SK-N-SH (cell line): ENCODE data around the gene WNT5A. TPM values are rescaled to one million over a fixed set of nuclear protein-coding genes. Genes with fewer than 3 reads are reported as not detected.

ENCODE experiments used
- CTCF ChIA-PET: fragments of 300-600, 350-600 bp; formaldehyde crosslinking; extraction: SDS; loops from one replicate; lab custom pipeline; 2021; lab: Yijun Ruan, JAX
- POLR2A ChIA-PET: fragments of 350-600 bp; sonication (Branson Sonifier 250); formaldehyde crosslinking; extraction: SDS; loops from one replicate; lab custom pipeline; 2020; ENCODE audit warnings: antibody characterized with exemption, inconsistent platforms; lab: Yijun Ruan, JAX
- DNase-seq: peaks from one replicate; pipeline ENCODE4 v3.0.0; 2012
- H2AFZ ChIP-seq: fragments of 200-600 bp; sonication (generic); 2 replicates; pipeline ENCODE4 v1.8.1; 2016; ENCODE audit warnings: antibody characterized with exemption, mild to moderate bottlenecking, low read depth
- H3F3A ChIP-seq: fragments of 200-600 bp; sonication (generic); replicated peaks from 2 replicates; pipeline ENCODE3; 2016; ENCODE audit warnings: antibody characterized with exemption, mild to moderate bottlenecking; ENCODE audit not compliant: insufficient read depth
- H3K27ac ChIP-seq, 2 experiments: fragments of 200-500 bp in 1 of 2; fragments of 200-600 bp in 1 of 2; sonication (Bioruptor generic) in 1 of 2; sonication (generic), shearing (Covaris generic) in 1 of 2; 2 replicates each; pipeline versions ENCODE4 v1.5.1 to v1.6.1; 2014 to 2016; ENCODE audit warnings: low read depth in 2 of 2, inconsistent platforms in 1 of 2, low read length in 1 of 2, mild to moderate bottlenecking in 1 of 2, mixed read lengths in 1 of 2
- H3K27me3 ChIP-seq: fragments of 200-600 bp; sonication (generic), shearing (Covaris generic); 2 replicates; pipeline ENCODE4 v1.6.1; 2016; ENCODE audit warnings: mixed run types; ENCODE audit not compliant: insufficient read depth
- H3K36me3 ChIP-seq, 2 experiments: fragments of 200-500 bp in 1 of 2; fragments of 200-600 bp in 1 of 2; sonication (Bioruptor generic) in 1 of 2; sonication (generic) in 1 of 2; replicated peaks in 1 of 2; 2 replicates each; pipeline versions ENCODE3 to v1.5.1; 2014 to 2016; ENCODE audit warnings: low read length in 1 of 2, mild to moderate bottlenecking in 1 of 2; ENCODE audit not compliant: insufficient read depth in 2 of 2, control insufficient read depth in 1 of 2
- H3K4me1 ChIP-seq, 2 experiments: fragments of 200-500 bp in 1 of 2; fragments of 200-600 bp in 1 of 2; sonication (Bioruptor generic) in 1 of 2; sonication (generic), shearing (Covaris generic) in 1 of 2; 2 replicates each; pipeline versions ENCODE4 v1.5.1 to v1.6.1; 2014 to 2016; ENCODE audit warnings: low read depth in 1 of 2, low read length in 1 of 2, mixed run types in 1 of 2; ENCODE audit not compliant: insufficient read depth in 2 of 2, control insufficient read depth in 1 of 2
- H3K4me2 ChIP-seq: fragments of 200-600 bp; sonication (generic), shearing (Covaris generic); 2 replicates; pipeline ENCODE4 v1.6.1; 2017; ENCODE audit warnings: mixed run types
- H3K4me3 ChIP-seq, 2 experiments: fragments of 200-500 bp in 1 of 2; fragments of 200-600 bp in 1 of 2; sonication (Bioruptor generic) in 1 of 2; sonication (generic), shearing (Covaris generic) in 1 of 2; 2 replicates each; pipeline versions ENCODE4 v1.5.1 to v1.8.1; 2014 to 2016; ENCODE audit warnings: low read depth in 2 of 2, inconsistent platforms in 1 of 2, low read length in 1 of 2, mild to moderate bottlenecking in 1 of 2, mixed read lengths in 1 of 2, moderate library complexity in 1 of 2
- H3K79me2 ChIP-seq: fragments of 200-600 bp; sonication (generic); 2 replicates; pipeline ENCODE4 v1.8.1; 2017; ENCODE audit warnings: mild to moderate bottlenecking; ENCODE audit not compliant: insufficient read depth
- H3K9ac ChIP-seq: fragments of 200-600 bp; sonication (generic); 2 replicates; pipeline ENCODE4 v1.6.1; 2017; ENCODE audit warnings: mixed run types
- H3K9me2 ChIP-seq: fragments of 200-600 bp; sonication (generic); 2 replicates; pipeline ENCODE4 v1.6.1; 2017; ENCODE audit warnings: mixed run types
- H3K9me3 ChIP-seq: fragments of 200-600 bp; sonication (generic); 2 replicates; pipeline ENCODE4 v1.6.1; 2017; ENCODE audit warnings: mixed run types, mild to moderate bottlenecking, moderate library complexity
- H4K20me1 ChIP-seq: fragments of 200-600 bp; sonication (generic); 2 replicates; pipeline ENCODE4 v1.6.1; 2017; ENCODE audit warnings: mild to moderate bottlenecking, mixed run types; ENCODE audit not compliant: insufficient read depth
- CHD2 ChIP-seq: fragments of 150-350 bp; IDR thresholded peaks from 2 replicates; pipeline ENCODE4 v1.6.1; 2018; ENCODE audit warnings: low read length; ENCODE audit not compliant: partially characterized antibody
- EP300 ChIP-seq, 2 experiments: IDR thresholded peaks; 2 replicates each; pipeline versions ENCODE4 v1.4.0 to v1.6.1; 2012; ENCODE audit warnings: borderline replicate concordance in 1 of 2, low read depth in 1 of 2, low read length in 1 of 2
- EZH2phosphoT487 ChIP-seq: fragments of 200-600 bp; sonication (generic); IDR thresholded peaks from 2 replicates; pipeline ENCODE4 v1.6.1; 2017; ENCODE audit warnings: low read depth, mixed run types, mild to moderate bottlenecking, antibody characterized with exemption, moderate library complexity, borderline replicate concordance
- FOXJ3 ChIP-seq: sonication (generic); formaldehyde crosslinking; IDR thresholded peaks from 2 replicates; pipeline ENCODE4 v1.5.1; 2020; ENCODE audit warnings: mild to moderate bottlenecking, missing genetic modification reagents
- FOXM1 ChIP-seq: IDR thresholded peaks from 2 replicates; pipeline ENCODE4 v1.4.0; 2012; ENCODE audit warnings: low read depth, mild to moderate bottlenecking
- GABPA ChIP-seq: IDR thresholded peaks from 2 replicates; pipeline ENCODE4 v1.4.0; 2012; ENCODE audit warnings: low read depth, mild to moderate bottlenecking
- GATA2 ChIP-seq: sonication (generic); formaldehyde crosslinking; IDR thresholded peaks from 2 replicates; pipeline ENCODE4 v1.5.0; 2020; ENCODE audit warnings: mild to moderate bottlenecking, missing genetic modification reagents
- MAX ChIP-seq: IDR thresholded peaks from 2 replicates; pipeline ENCODE4 v1.4.0; 2012; ENCODE audit warnings: low read depth
- NFIC ChIP-seq: IDR thresholded peaks from 2 replicates; pipeline ENCODE4 v1.4.0; 2012; ENCODE audit warnings: borderline replicate concordance
- NRF1 ChIP-seq: IDR thresholded peaks from 2 replicates; pipeline ENCODE4 v1.6.1; 2012; ENCODE audit warnings: low read depth, mild to moderate bottlenecking, low read length
- POLR2AphosphoS5 ChIP-seq: IDR thresholded peaks from 2 replicates; pipeline ENCODE4 v1.6.1; 2012; ENCODE audit warnings: low read depth, low read length
- SMC3 ChIP-seq: IDR thresholded peaks from 2 replicates; pipeline ENCODE4 v1.6.1; 2012; ENCODE audit warnings: low read depth, low read length, improper control_type of control experiment
- TAF1 ChIP-seq: IDR thresholded peaks from 2 replicates; pipeline ENCODE4 v1.6.1; 2012; ENCODE audit warnings: low read depth, mild to moderate bottlenecking, low read length, moderate library complexity, borderline replicate concordance
- TEAD4 ChIP-seq: IDR thresholded peaks from 2 replicates; pipeline ENCODE4 v1.4.0; 2012; ENCODE audit warnings: mild to moderate bottlenecking, borderline replicate concordance; ENCODE audit not compliant: insufficient read depth
- USF1 ChIP-seq: IDR thresholded peaks from 2 replicates; pipeline ENCODE4 v1.4.0; 2012; ENCODE audit warnings: low read depth, borderline replicate concordance
- USF2 ChIP-seq: fragments of 150-350 bp; IDR thresholded peaks from 2 replicates; pipeline ENCODE4 v1.6.1; 2017; ENCODE audit warnings: antibody characterized with exemption, low read length, low read depth, borderline replicate concordance
- ZBTB33 ChIP-seq: IDR thresholded peaks from 2 replicates; pipeline ENCODE4 v1.4.0; 2012; ENCODE audit warnings: low read depth, borderline replicate concordance
- WGBS: methylation state at CpG from one replicate; pipeline ENCODE4 v1.1.6; 2017; ENCODE audit warnings: low lambda C conversion rate; 5-methylcytosine and 5-hydroxymethylcytosine counted together
- polyA plus RNA-seq, 3 experiments: library from polyadenylated mRNA; depleted of rRNA; stranded (reverse); fragments of >200 nt; gene quantifications; 2 replicates each; pipeline ENCODE4 v1.2.3, GENCODE V29; 2012
- TF ChIP-seq, protein P1 (sequence below): fragments of 150-350 bp; IDR thresholded peaks from 2 replicates; pipeline ENCODE4 v1.6.1; 2016; ENCODE audit warnings: mild to moderate bottlenecking, low read depth, low read length

WNT5A gene
- polyA plus RNA-seq, 1 of the 3 experiments (the other 2 are of a cell fraction): 30.7 TPM

DNA sequence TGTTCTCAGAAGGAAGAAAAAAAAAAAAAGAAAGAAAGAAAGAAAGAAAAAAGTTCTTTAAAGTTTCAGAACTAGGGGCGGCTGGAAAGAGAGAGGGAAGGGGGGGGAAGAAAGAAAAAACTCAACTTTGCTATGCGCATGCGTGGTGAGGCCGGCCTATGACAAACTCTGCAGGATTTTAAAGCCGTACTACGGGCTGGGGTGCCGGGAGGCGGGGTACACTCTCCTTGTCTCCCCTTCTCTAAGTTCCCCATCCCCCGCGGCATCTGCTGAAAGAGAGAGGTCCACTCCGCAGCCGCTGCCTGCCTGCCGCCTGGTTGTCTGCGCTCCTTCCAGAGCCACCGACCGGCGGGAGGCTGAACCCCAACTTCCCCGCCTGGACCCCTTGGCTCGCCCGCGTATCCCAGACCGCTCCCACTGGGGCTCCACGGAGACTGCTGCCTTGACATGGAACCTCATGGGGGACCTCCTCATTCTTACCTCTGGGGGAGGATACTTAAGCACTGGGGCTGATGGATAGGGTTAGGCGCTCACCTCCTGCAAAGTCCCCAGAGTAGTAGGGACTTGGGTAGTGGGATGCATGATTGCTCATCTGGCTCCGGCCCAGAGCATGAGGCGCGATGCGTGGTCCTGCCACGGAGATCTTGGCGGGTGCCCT, 1.4 kb upstream of the WNT5A start:
- no peaks in the 10 kb centered on the region for H3K9me2 ChIP-seq
- H3K9ac ChIP-seq: peak overlapping the region; percentile 96
- peak overlapping the region; percentile 97 for H2AFZ ChIP-seq
- DNase-seq: peak; percentile 79
- ChIA-PET POLR2A (interaction anchor here (0.6 kb wide), 1 partner anchor 168 kb away, joined by 3 read pairs; no protein-coding TSS in a partner anchor), CTCF (interaction anchor here (1.0 to 2.7 kb wide), 2 partner anchors 453 to 554 kb away, joined by 3 to 14 read pairs; no protein-coding TSS in a partner anchor)
- peak overlapping the region; percentile 78 to 83 for H3K4me3 ChIP-seq
- peaks cover 11 to 30% of the 10 kb centered on the region in 2 experiments for H3K4me1 ChIP-seq
- peak overlapping the region; percentile 63 to 88; a peak in 3 of 4 replicates for H3K27ac ChIP-seq
- H4K20me1 ChIP-seq: no peaks in the 10 kb centered on the region
- H3K9me3 ChIP-seq: no peaks in the 10 kb centered on the region
- peaks cover under 1 to 1% of the 10 kb centered on the region in 2 experiments for H3K36me3 ChIP-seq
- WGBS: 7% methylated on average over 11 of the region's 30 CpGs
- H3K27me3 ChIP-seq: no peaks in the 10 kb centered on the region
- H3K4me2 ChIP-seq: peak overlapping the region; percentile 98
- peak; percentile 77 for TF ChIP-seq NRF1
- TF ChIP-seq EZH2phosphoT487: no peak
- H3F3A ChIP-seq: peaks cover 18% of the 10 kb centered on the region
- H3K79me2 ChIP-seq: peaks cover 44% of the 10 kb centered on the region

DNA sequence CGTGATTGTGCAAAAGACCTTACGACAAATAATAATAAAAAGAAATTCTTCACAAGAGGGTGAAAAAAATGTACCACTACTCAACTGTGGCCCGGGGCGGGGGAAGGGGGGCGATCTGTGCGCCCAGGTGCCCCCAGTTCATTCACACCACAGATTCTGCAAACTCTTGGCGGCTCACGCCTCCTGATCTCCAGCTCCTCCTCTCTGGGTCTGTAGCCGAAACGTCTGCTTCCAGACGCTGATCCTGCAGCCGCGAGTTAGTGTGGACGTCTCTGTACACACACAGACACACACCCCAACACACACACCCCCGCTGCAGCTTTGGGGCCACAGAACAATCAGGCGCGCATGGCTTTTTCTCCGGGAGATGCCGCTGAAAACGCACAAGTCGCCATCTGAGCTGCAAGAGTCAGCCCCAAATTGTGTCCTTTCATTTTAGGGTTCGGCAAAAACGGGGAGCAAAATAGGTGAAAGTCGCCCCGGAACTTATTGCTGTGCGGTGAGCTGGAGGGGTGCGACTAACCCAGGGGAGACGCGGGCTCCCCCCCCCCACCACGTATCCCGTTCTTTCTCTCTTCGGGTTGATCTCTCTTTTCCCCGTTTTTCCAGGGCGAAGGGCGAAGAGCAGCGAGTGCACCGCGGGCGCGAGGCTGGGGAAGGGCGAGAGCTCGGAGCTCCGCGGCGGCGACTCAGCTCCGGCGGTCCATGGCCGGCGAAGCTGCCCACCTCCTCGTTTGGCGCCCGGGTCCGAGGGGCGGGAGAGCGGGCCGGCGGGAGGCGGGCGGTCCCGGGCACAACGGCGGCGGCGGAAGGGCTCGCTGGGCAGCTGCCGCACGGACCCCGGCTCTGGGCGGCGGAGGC, 505 bp upstream of the WNT5A start:
- Histone ChIP-seq H3K9ac (peak overlapping the region; percentile 96), H3K27me3 (no peaks in the 10 kb centered on the region), H3K9me2 (no peaks in the 10 kb centered on the region), H3K9me3 (no peaks in the 10 kb centered on the region), H2AFZ (peak overlapping the region; percentile 71; the same call in 1 of the 2 replicates), H3F3A (peaks cover 18% of the 10 kb centered on the region), H3K79me2 (peaks cover 53% of the 10 kb centered on the region), H3K4me2 (peak overlapping the region; percentile 98), H3K27ac (peak overlapping the region; percentile 63 to 88), H3K4me1 (peaks cover 11 to 30% of the 10 kb centered on the region in 2 experiments), H3K4me3 (peak overlapping the region; percentile 78 to 83), H3K36me3 (peaks cover 5 to 6% of the 10 kb centered on the region in 2 experiments), H4K20me1 (no peaks in the 10 kb centered on the region)
- ChIA-PET POLR2A (interaction anchor here (0.6 kb wide), 1 partner anchor 167 kb away, joined by 3 read pairs; no protein-coding TSS in a partner anchor), CTCF (interaction anchor here (0.6 to 4.1 kb wide), 14 partner anchors 8 to 767 kb away, joined by 3 to 24 read pairs (median 3); no protein-coding TSS in a partner anchor)
- DNase-seq: peak; percentile 74
- under 1% methylated on average over 62 of the region's 71 CpGs for WGBS
- TF ChIP-seq TEAD4: no peak
- no peak for TF ChIP-seq USF1
- no peak for TF ChIP-seq NFIC
- TF ChIP-seq SMC3: no peak
- TF ChIP-seq GABPA: no peak
- no peak for TF ChIP-seq FOXM1
- TF ChIP-seq USF2: no peak
- no peak for TF ChIP-seq CHD2
- no peak for TF ChIP-seq GATA2 (CRISPR knock-in tag)
- no peak for TF ChIP-seq FOXJ3 (CRISPR knock-in tag)
- no peak; the same call in 1 of the 2 replicates for TF ChIP-seq POLR2AphosphoS5
- TF ChIP-seq, protein P1, sequence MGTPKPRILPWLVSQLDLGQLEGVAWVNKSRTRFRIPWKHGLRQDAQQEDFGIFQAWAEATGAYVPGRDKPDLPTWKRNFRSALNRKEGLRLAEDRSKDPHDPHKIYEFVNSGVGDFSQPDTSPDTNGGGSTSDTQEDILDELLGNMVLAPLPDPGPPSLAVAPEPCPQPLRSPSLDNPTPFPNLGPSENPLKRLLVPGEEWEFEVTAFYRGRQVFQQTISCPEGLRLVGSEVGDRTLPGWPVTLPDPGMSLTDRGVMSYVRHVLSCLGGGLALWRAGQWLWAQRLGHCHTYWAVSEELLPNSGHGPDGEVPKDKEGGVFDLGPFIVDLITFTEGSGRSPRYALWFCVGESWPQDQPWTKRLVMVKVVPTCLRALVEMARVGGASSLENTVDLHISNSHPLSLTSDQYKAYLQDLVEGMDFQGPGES: no peak
- TF ChIP-seq ZBTB33: no peak
- TF ChIP-seq MAX: 0 out of 2 replicates have a peak, but pooled peaks have one; percentile 28
- no peak for TF ChIP-seq EZH2phosphoT487
- TF ChIP-seq EP300 (IDR thresholded peaks at IDR 0.05; ENCODE audit: borderline replicate concordance in 1 of 2, low read depth in 1 of 2, low read length in 1 of 2): no peak
- TF ChIP-seq TAF1: peak; percentile 50; the same call in 1 of the 2 replicates
